HG02884 (cell line): ENCODE measurements around the gene PIP4K2A.
"Not testable (repeated sequence)": the region's sequence is repeated elsewhere in the genome, so short reads cannot be mapped to it uniquely, and the experiment has no call there.

ENCODE experiments used
- ATAC-seq: cut with Tn5 transposase; IDR thresholded peaks from one replicate; pipeline ENCODE4 v1.9.1; 2021; ENCODE audit warnings: mild to moderate bottlenecking, moderate library complexity; ENCODE audit not compliant: unreplicated experiment

Gene PIP4K2A

DNA sequence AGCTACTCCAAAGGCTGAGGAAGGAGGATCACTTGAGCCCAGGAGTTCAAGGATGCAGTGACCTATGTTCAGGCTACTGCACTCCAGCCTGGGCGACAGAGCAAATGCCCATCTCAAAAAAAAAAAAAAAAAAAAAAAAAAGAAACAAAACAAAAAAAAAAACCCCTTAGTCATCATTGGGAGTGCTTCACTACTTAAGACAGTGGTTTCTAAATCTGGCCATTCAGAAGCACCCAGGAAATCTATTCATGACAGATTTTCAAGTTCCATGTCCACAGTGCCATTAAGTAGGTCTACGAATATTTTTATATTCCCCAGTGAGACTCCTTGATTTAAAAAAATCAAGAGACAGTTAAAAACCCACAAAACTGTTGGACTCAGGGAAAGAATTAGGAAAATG is 182.9 kb downstream of the PIP4K2A start:
- no peak for ATAC-seq

- ATAC-seq: no peak
Observed at GRCh38 chr10:22531008-22531407, 183.4 kb downstream of the PIP4K2A start.

GRCh38 chr10:22527520-22527919 is 186.9 kb downstream of the PIP4K2A start:
- no peak for ATAC-seq

- not testable (repeated sequence) for ATAC-seq
Observed at GRCh38 chr10:22524333-22524732, 190.0 kb downstream of the PIP4K2A start.

- ATAC-seq: not testable (repeated sequence)
Observed at GRCh38 chr10:22520645-22521044, 193.7 kb downstream of the PIP4K2A start.

GRCh38 chr10:22518167-22518724 is 196.1 kb downstream of the PIP4K2A start:
- ATAC-seq: no peak

DNA sequence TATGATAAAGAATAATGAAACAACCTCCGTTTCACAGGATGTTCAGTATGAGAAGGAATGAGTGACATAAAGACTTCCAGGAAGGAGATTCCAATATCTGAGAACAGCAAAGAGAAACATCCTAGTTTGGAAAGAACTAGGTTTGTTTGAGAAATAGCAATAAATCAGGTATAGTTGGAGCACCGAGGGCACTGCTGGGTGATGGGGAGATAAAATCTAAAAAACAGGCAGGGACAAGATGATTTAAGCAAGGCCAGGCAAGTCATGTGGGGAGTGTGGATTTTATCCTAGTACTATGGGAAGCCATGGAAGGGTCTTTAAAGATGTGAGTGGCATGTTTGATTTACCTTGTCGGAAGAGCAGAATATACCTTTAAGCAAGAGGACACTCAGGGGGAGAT is 199.4 kb downstream of the PIP4K2A start:
- ATAC-seq: no peak

DNA sequence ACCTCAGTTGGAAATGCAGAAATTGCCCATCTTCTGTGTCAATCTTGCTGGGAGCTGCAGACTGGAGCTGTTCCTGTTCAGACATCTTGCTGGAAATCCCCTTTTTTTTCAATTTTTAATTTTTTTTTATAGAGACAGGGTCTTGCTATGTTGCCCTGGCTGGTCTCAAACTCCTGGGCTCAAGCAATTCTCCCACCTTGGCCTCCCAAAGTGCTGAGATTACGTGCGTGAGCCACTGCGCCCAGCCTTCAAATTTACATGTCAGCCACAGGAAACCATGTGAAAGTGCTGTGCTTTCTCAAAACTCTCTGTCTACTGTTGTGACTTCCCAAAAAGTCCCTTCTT is 200.0 kb downstream of the PIP4K2A start:
- not testable (repeated sequence) for ATAC-seq

DNA sequence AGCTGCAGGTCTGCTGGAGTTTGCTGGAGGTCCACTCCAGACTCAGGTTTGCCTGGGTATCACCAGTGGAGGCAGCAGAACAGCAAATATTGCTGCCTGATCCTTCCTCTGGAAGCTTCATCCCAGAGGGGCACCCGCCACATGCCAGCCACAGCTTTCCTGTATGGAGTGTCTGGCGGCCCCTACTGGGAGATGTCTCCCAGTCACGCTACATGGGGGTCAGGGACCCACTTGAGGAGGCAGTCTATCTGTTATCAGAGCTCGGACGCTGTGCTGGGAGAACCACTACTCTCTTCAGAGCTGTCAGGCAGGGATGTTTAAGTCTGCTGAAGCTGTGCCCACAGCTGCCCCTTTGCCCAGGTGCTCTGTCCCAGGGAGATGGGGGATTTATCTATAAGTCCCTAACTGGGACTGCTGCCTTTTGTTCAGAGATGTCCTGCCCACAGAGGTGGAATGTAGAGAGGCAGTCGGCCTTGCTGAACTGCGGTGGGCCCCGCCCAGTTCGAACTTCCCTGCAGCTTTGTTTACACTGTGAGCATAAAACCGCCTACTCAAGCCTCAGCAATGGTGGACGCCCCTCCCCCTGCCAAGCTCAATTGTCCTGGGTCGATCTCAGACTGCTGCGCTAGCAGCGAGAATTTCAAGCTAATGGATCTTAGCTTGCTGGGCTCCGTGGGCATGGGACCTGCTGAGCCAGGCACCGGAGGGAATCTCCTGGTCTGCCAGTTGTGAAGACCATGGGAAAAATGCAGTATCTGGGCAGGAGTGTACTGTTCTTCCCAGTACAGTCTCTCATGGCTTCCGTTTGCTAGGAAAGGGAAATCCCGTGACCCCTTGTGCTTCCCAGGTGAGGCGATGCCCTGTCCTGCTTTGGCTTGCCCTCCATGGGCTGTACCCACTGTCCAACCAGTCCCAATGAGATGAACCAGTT is 200.6 kb downstream of the PIP4K2A start:
- ATAC-seq: not testable (repeated sequence)

DNA sequence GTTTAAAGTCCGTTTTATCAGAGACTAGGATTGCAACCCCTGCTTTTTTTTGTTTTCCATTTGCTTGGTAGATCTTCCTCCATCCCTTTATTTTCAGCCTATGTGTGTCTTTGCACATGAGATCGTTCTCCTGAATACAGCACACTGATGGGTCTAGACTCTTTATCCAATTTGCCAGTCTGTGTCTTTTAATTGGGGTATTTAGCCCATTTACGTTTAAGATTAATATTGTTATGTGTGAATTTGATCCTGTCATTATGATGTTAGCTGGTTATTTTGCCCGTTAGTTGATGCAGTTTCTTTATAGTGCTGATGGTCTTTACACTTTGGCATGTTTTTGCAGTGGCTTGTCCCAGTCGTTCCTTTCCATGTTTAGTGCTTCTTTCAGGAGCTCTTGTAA is 202.4 kb downstream of the PIP4K2A start:
- not testable (repeated sequence) for ATAC-seq

DNA sequence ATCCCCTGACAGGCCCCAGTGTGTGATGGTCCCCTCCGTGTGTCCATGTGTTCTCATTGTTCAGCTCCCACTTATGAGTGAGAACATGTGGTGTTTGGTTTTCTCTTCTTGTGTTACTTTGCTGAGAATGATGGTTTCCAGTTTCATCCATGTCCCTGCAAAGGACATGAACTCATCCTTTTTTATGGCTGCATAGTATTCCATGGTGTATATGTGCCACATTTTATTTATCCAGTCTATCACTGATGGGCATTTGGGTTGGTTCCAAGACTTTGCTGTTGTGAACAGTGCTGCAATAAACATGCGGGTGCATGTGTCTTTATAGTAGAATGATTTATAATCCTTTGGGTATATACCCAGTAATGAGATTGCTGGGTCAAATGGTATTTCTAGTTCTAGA is 206.2 kb downstream of the PIP4K2A start:
- ATAC-seq: not testable (repeated sequence)

GRCh38 chr10:22505911-22506685 is 208.3 kb downstream of the PIP4K2A start:
- ATAC-seq: peak; percentile 85

GRCh38 chr10:22504766-22505165 is 209.6 kb downstream of the PIP4K2A start:
- no peak for ATAC-seq

GRCh38 chr10:22503315-22504088 is 210.9 kb downstream of the PIP4K2A start:
- no peak for ATAC-seq

DNA sequence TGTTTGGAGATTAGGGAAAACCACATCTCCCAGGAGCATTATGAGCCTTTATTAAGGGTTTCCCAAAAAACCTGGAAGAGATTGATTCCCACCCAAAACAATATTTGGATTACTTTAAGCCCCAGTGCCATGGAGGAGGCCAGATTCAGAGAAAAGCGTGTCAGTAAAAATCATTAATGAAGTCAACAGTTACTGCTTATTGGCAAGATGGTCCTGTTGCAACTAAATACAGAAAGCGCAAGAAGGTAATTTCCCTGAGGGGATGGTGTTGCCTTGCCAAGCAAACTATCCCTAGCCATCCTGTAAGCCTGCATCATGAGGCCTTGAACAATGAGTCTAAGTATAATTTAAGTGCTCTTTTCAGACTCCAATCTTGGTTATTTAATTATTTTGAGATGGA is 212.5 kb downstream of the PIP4K2A start:
- ATAC-seq: no peak

DNA sequence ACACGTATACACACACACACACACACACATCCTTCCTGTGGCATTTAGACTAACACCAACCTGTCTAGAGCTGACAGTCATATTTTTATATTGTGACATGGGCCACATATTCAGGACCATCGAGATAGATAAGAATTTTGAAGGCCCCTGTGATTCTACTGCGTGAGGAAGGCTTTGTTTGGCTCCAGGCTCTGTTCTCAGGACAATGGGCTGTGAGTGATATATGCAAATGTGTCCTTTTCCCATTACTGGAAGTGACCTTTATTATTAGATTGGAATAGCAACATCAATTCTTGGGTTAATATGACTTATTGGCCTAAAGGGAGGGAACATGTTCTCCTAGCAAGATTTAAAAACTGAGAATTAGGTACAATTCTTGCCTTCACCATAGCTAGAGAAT is 213.0 kb downstream of the PIP4K2A start:
- ATAC-seq: no peak

GRCh38 chr10:22500656-22501340 is 213.6 kb downstream of the PIP4K2A start:
- ATAC-seq: no peak

DNA sequence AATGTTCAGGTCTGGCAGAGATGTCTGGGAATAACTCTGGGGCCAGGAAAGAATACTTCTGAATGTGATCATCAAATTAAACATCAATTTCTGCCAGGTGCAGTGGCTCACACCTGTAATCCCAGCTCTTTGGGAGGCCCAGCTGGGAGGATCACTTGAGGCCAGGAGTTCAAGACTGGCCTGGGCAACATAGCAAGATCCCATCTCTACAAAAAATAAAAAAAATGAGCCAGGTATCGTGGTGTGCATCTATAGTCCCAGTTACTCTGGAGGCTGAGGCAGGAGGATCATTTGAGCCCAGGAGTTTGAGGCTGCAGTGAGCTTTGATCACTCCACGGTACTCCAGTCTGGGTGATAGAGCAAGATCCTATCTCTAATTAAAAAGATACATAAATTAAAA is 214.4 kb downstream of the PIP4K2A start:
- ATAC-seq: not testable (repeated sequence)

DNA sequence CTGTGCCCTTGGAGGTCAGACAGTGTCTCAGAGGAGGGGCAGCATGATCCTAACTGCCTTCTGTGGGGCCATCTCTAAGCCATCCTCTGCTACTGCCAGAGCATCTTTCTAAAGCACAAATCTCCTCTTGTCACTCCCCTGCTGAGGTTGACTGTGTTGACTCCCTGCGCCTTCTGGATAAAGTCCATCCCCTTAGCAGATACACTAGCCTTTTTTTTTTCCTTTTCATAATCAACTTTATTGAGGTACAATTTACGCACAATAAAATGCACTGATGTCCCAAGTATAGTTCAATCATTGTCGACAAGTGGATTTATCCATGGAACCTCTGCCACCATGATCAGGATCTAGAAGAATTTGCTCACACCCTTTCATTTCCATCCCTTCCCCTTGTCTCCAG is 219.0 kb downstream of the PIP4K2A start:
- ATAC-seq: no peak

DNA sequence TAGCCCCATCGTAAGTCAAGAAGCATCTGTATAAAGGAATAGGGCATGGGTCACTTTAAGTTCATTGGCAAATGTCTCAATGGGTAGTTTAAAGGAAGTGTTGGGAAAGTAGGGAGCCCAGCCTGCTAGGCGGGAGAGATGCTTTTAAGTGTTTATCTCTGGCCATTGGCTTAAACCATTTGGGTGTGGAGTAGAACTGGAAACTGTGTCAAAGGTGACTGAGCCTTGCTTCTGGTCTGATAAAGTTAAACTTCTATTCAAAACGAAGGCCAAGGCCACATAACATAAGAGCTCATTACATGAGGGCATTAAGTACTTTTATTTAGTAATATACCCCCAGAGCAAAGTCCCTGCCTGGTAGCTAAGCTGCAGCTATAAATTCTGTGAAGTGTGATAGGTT is 220.4 kb downstream of the PIP4K2A start:
- ATAC-seq: no peak
